Measurements from ENCODE around the gene GRIK4.
"Not testable (repeated sequence)": the region's sequence is repeated elsewhere in the genome, so short reads cannot be mapped to it uniquely, and the experiment has no call there.

Gene GRIK4

DNA sequence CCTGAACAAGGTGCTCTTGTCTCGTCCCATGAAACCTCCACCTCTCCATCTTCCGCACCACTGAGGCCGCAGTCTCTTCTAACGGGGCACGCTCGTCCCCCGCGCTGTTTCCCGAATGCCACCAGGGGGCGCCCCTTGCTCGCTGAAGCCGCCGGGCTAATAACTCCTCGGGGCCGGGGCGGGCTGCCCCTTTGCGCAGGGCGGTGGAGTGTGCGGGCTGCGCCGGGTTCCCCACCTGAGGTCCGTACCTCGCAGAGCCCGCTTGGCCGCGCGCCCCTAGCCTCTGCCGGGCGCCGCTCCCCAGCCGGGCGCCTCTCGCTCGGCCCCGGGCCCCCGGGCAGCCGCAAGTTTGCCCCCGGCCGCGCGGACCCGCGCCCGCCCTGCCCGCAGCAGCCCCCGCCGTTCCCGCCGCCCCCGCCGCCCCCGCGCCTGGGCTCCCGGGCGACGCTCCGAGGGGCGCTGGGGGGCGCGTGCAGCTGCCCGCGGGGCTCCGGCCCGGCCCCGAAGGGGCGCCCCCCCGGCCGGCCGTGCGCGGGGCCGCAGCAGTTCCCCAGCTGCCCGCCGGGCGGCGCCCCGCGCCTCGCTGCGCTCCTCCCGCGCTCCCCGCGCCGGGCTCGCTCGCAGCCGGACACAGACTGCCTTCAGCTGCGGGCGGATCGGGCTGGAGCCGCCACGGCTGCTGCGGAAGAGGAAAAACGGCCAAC lies at the start of gene GRIK4:
TSS of gene GRIK4 (plus strand) at position 633 of the 704 bp plus-strand sequence. CDS start 148,571 bp downstream, outside the sequence.
- peak; percentile 32 for DNase-seq

- DNase-seq = no peak
Measured at GRCh38 chr11:120462825-120463224, 48.7 kb upstream of the GRIK4 start.

- no peak for DNase-seq
Measured at GRCh38 chr11:120465921-120466534, 45.5 kb upstream of the GRIK4 start.

DNA sequence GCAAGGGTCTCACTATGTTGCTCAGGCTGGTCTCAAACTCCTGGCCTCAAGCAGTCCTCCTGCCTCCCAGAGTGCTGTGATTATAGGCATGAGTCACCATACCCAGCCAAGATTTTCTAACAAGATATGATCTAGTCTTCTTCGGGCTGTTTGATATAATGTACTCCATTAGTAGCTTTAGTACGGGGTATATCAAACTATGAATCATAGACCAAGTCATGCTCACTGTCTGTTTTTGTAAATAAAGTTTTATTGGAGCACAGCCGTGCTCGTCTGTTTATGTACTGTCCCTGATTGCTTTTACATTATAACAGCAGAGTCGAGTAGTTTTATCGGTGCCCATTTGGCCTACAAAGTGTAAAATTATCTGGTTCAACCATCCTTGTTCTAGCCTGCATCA lies 43.9 kb upstream of the GRIK4 start:
- DNase-seq = no peak

- no peak for DNase-seq
Measured at GRCh38 chr11:120471131-120471530, 40.4 kb upstream of the GRIK4 start.

DNA sequence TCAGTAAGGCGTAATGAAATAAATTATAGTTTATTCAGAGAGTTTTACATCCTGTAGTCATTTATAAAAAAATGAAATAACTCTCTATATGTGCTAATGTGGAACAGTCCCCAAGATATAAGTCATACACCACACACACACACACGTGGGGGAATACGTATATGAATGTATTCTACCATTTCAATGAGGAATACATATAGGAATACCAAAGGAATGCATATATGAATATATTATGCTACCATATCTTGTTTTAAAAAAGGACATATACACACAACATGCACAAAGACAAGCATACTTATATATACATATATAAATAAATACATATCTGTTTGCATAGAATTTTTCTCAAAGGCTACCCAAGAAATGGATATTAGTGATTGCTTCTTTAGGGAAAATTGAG lies 39.6 kb upstream of the GRIK4 start:
- no peak for DNase-seq

GRCh38 chr11:120473503-120473902 lies 38.0 kb upstream of the GRIK4 start:
- DNase-seq = no peak

DNA sequence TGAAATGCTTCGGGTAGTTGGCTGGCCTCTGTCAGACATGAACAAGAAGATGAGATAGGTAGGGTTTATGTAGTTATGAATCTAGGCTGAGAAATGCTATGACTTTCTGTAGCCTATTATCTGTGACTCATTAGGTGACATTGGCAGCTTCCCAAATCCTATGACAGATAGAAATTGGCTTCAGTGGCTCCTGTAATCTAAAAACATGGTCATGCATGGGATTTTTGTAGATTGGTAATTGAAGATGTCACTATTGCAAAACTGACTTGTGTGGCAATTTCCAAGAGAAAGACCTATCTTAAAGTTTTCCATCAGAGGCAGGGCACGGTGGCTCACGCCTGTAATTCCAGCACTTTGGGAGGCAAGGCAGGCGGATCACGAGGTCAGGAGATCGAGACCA lies 29.4 kb upstream of the GRIK4 start:
- no peak for DNase-seq

GRCh38 chr11:120484722-120485121 lies 26.8 kb upstream of the GRIK4 start:
- DNase-seq = no peak

DNA sequence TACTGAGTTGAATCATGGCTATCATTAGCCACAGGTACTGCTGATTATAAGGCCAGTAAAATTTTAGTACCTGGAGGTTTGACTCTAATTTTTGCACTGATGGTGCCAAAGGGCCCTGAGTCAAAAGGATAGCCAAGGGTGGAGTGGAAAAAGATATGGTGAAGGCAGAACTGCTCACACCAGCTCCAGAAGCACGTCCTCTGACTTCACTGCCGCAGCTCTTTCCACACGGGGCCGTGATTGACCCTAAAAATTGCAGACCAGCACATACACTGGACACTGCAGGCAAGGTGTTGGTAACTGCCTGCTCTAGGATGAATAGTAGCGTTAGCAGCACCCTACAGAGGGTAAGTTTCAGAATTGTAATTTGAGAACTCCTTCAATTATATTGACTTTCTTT lies 25.4 kb upstream of the GRIK4 start:
- no peak for DNase-seq

DNA sequence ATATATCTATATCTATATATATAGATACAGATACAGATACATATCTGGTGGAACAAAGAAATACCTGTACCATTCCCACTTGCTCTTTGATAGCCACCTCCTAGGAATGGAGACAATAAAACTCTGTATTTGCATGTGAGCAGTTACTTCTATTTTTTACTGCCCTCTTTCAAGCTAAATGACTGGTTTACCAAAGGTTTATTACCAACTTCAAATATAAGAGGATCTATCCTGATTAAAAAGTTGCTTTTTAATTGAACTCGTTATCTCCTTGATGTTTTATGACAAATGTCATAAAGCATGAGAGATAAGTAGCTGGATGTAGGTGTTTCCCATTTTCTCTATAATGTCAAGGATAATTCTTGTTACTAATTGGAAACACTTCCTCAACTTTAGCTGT lies 21.7 kb upstream of the GRIK4 start:
- DNase-seq = no peak

DNA sequence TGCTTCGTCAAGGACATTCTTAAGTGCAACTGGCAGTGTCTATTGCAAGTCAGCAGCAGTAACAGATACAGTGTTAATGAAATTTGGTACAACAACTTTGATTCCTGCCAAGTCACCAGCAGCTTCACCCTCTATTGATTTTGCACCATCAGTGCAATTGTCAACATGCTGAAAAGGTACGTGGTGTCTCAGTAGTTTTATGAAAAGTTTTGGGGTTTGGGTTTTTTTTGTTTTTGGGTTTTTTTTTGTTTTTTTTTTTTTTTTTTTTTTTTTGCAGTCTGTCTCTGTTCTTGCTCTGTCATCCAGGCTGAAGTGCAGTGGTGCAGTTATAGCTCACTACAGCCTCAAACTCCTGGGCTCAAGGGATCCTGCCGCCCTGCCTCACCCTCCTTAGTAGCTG lies 19.1 kb upstream of the GRIK4 start:
- DNase-seq = no peak

DNA sequence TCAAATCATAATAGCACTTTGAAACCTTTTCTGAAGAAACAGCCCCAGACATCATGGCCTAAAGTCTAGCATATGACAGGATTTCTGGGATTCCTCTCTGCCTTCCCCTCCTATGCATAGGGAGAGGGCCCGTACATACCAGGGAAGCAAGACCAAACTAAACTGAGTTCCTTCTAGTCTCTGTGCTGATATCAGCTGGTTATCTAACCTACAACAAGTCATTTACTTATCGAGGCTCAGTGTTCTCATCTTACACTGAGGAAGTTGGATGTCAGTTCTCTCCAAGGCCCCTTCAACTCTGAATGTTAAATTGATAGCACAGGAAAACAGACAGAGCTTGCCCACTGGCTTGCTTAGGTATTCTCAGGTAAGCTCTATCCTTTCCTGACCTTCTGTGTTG lies 17.0 kb upstream of the GRIK4 start:
- no peak for DNase-seq

DNA sequence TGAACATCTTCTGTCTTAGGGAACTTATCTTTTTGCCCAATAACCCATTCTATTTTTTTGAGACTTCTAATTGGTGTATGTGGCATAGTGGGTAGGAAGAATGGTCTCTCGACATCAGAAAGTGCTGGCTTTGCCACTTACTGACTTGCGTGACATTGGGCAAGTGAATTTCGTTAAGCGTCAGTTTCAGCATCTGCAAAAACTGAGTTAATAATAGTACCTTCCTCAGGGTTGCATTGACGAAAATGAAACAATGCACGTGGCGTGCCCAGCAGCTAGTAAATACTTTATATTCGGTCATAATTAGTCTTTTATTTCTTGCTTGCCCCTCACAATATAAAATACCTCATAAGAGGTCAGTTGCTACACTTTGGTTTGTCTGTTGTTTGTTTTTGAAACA lies 12.5 kb upstream of the GRIK4 start:
- DNase-seq = no peak

DNA sequence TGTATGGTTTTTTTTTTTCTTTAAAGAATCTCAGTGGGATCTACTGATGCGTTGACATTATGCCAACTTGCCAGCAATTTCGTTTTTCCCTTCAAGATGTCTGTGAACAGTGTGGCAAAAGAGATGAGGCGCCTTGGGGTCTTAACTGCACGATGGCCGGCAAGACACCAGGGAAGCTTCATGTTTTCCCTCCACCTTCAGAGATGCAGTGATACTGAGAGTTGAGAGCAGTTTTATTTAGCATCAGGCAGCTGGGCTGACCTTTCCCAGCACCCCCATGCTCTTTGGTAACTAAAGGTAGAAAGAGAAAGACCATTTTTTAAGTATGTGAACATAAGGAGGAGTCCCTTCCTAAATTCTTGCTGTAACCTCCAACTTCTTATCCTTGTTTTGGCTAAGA lies 11.7 kb upstream of the GRIK4 start:
- DNase-seq = no peak

DNA sequence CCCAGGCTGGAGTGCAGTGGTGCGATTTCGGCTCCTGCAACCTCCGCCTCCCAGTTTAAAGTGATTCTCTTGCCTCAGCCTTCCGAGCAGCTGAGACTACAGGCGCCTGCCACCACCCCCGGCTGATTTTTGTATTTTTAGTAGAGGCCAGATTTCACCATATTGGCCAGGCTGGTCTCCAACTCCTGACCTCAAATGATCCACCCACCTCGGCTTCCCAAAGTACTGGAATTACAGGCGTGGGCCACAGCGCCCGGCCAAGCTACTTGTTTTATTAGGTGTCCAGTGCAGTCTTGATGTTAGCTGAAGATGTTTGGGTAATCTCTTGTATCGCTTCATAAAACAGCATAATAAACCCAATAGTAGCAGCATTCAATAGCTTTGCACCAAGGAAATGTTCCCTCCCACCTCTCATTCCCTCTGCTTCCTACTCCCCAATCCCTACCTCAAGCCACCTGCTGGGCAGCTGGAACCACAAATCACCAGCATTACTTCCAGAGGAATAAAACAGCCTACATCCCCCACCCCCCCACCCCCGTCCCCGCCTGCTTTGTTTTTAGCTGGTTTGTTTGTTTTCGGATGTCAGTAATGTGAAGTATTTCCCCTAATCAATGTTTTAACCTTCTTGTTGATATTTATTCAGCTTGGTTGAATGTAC lies 11.0 kb upstream of the GRIK4 start:
- no peak for DNase-seq

GRCh38 chr11:120501440-120501839 lies 10.1 kb upstream of the GRIK4 start:
- no peak for DNase-seq

GRCh38 chr11:120501976-120502755 lies 9.4 kb upstream of the GRIK4 start:
- DNase-seq = no peak

DNA sequence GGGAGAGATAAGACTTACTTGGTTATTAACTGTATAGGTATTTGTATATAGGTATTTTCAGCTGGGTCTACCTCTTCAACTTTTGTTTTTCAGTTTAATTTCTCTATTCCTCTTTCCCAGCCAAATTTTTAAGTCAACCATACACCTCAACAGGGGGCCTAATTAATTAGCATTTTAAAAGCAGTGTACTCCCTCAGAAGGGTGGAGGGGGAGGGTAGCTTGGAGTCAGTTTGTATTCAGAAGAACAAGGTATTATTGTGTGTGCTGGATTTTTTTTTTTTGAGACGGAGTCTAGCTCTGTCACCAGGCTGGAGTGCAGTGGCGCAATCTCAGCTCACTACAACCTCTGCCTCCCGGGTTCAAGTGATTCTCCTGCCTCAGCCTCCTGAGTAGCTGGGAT lies 8.0 kb upstream of the GRIK4 start:
- not testable (repeated sequence) for DNase-seq

- no peak for DNase-seq
Measured at GRCh38 chr11:120505801-120506425, 5.6 kb upstream of the GRIK4 start.

- no peak for DNase-seq
Measured at GRCh38 chr11:120509346-120510053, 2.0 kb upstream of the GRIK4 start.

DNA sequence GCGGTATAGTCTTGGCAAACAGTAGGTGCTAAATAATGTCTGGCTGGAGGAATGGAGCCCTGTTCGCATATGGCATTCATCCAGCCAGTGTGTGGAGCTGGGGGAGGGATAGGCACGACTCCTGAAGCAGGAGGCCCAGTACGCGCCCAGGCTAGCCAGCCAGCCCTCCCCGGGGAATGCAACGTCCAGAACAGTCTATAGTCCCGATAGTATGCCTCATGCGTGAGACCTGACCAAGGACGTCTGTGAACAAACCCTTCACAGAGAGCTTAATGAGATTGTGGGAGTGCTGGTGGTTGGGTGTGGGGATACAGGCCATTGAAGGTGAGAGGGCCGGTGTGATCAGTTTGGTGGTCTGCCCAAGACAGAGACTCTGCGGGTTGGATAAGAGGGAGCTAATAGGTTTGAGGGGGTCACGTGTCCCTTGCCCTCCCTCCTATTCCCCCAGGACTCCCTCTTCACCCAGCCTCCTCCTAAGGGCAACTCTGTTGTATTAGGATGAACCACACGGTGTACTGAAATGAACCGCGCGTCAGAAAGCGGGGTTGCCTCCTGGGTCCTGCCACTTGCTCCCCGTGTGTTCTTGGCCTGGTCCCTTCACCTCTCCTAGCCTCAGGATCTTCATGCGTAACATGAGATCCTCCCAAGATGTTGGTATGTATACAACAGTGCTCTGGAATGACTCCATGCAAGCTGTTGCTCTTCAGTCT lies 987 bp upstream of the GRIK4 start:
- DNase-seq = no peak

Data from NCI-H748 treated with DMSO at 0.1 percent for 48 hours (cell line).